Ovary (tissue), 9 donors: ENCODE measurements around the gene TMEM135. TPM values are rescaled to one million over a fixed set of nuclear protein-coding genes. Genes with fewer than 3 reads are reported as not detected.

Experiments used
- DNase-seq, 5 donors: peaks; one replicate each; pipeline ENCODE4 v3.0.0-alpha.2; 2019 to 2020
- H3K27ac ChIP-seq, 2 donors: fragments of 200-600 bp; one replicate each; pipeline versions ENCODE4 v1.5.1 to v1.8.0; 2019 to 2022
- H3K27me3 ChIP-seq: fragments of 200-600 bp; one replicate; pipeline ENCODE4 v1.8.0; 2022
- H3K36me3 ChIP-seq: fragments of 200-600 bp; sonication (generic); one replicate; pipeline ENCODE4 v1.5.1; 2019
- H3K4me1 ChIP-seq: one replicate; pipeline ENCODE4 v1.8.1; 2013; ENCODE audit warnings: mild to moderate bottlenecking, moderate library complexity; ENCODE audit not compliant: insufficient read depth
- H3K4me3 ChIP-seq: fragments of 200-600 bp; sonication (generic); one replicate; pipeline ENCODE4 v1.5.1; 2017
- H3K9me3 ChIP-seq, 2 donors: fragments of 200-600 bp in 1 of 2; sonication (generic) in 1 of 2; one replicate each; pipeline versions ENCODE4 v1.5.1 to v1.8.1; 2013 to 2019; ENCODE audit warnings: mild to moderate bottlenecking in 1 of 2, moderate library complexity in 1 of 2
- CTCF ChIP-seq, 3 donors: fragments of 450-650 bp in 2 of 3; fragments of 200-600 bp in 1 of 3; IDR thresholded peaks; one replicate each; pipeline versions ENCODE4 v1.5.1 to v1.8.0; 2016 to 2022; ENCODE audit warnings: antibody characterized with exemption in 3 of 3, mild to moderate bottlenecking in 1 of 3
- EP300 ChIP-seq: sonication (generic); formaldehyde crosslinking; IDR thresholded peaks from one replicate; pipeline ENCODE4 v1.6.1; 2017; ENCODE audit warnings: antibody characterized with exemption
- POLR2A ChIP-seq: fragments of 450-650 bp; IDR thresholded peaks from one replicate; pipeline ENCODE4 v1.6.1; 2017; ENCODE audit warnings: antibody characterized with exemption, mild to moderate bottlenecking, moderate library complexity
- WGBS, 3 donors: extraction: QIAGEN DNeasy Blood & Tissue Kit in 1 of 3; methylation state at CpG; one replicate each; pipeline versions ENCODE4 v1.1.5 to v1.1.7; 2013 to 2017; 5-methylcytosine and 5-hydroxymethylcytosine counted together
- intact Hi-C, 4 donors: fragments of 100-400 bp; cut with DNase I; formaldehyde crosslinking; loops; one replicate each; pipeline versions ENCODE4 v1.11.0 to v1.15.1; 2022 to 2023
- polyA plus RNA-seq, 2 donors: library from polyadenylated mRNA; stranded (reverse); fragments of 200-250 nt in 1 of 2; fragments of 350-450 nt in 1 of 2; fragmentation: Illumina TruSeq in 1 of 2; extraction: RNeasy Lipid Tissue Mini Kit (QIAGEN cat#74804) in 1 of 2; gene quantifications; one replicate each; pipeline ENCODE4 v1.2.3, GENCODE V29; 2013 to 2014
- total RNA-seq, 7 donors: library from RNA; depleted of rRNA in 2 of 7; stranded (reverse); fragments of >200 nt in 2 of 7; fragmentation: NEBNext Ultra II Directional in 3 of 7; extraction: Animal tissue kit (Norgen Biotek cat#: 25700) in 3 of 7; gene quantifications; one replicate each; pipeline versions ENCODE4 v1.1.0 to v1.2.4, GENCODE V29; 2016 to 2023
- donor health status: DM: no; HTN: no; CAD: no; lungs with moderate emphysema.
- donor health status: DM: no; HTN: no; CAD: no.
- donor health status: Bipolar disorder and iron deficiency.
- donor health status: DM: yes; HTN: yes; CAD: no.
- donor health status: DM: no; HTN: no; CAD: no.
- donor health status: DM: yes; HTN: yes; CAD: no.

The TMEM135 gene
- total and polyA plus RNA-seq, 9 donors, result 8.8 to 24.2 (median 19.6) TPM

GRCh38 chr11:87174870-87175269, 137.1 kb downstream of the TMEM135 start:
- Histone ChIP-seq H3K4me1 (no peaks in the 10 kb centered on the region), H3K27me3 (no peaks in the 10 kb centered on the region), H3K27ac (no peak overlapping the region), H3K4me3 (no peak overlapping the region), H3K36me3 (no peaks in the 10 kb centered on the region), H3K9me3 (no peaks in the 10 kb centered on the region)
- DNase-seq, result no peak
- TF ChIP-seq CTCF (IDR thresholded peaks at IDR 0.05), result no peak
- no peak for TF ChIP-seq POLR2A
- no peak for TF ChIP-seq EP300
- intact Hi-C loops, result no loop called here

- Histone ChIP-seq H3K9me3 (no peaks in the 10 kb centered on the region), H3K27me3 (no peaks in the 10 kb centered on the region), H3K4me3 (no peak overlapping the region), H3K4me1 (no peaks in the 10 kb centered on the region), H3K36me3 (no peaks in the 10 kb centered on the region), H3K27ac (no peak overlapping the region)
- no peak for DNase-seq
- intact Hi-C loops, result no loop called here
- TF ChIP-seq CTCF (IDR thresholded peaks at IDR 0.05) (no peak), POLR2A (no peak), EP300 (no peak)
- WGBS, 3 donors, result 94 to 97% (median 95%) methylated on average over 2 of the region's 2 CpGs
Measured at GRCh38 chr11:87176044-87176443, 138.3 kb downstream of the TMEM135 start.

- intact Hi-C loops, result no loop called here
- H3K27ac ChIP-seq, result no peak overlapping the region
- H3K36me3 ChIP-seq, result no peaks in the 10 kb centered on the region
- no peak for TF ChIP-seq CTCF (IDR thresholded peaks at IDR 0.05)
- no peak for TF ChIP-seq POLR2A
- no peak for TF ChIP-seq EP300
- no peaks in the 10 kb centered on the region for H3K9me3 ChIP-seq
- no peak for DNase-seq
- 29 to 55% (median 47%) methylated on average over 1 of the region's 1 CpG for WGBS, 3 donors
- no peak overlapping the region for H3K4me3 ChIP-seq
- no peaks in the 10 kb centered on the region for H3K4me1 ChIP-seq
- no peaks in the 10 kb centered on the region for H3K27me3 ChIP-seq
Measured at GRCh38 chr11:87179621-87180020, 141.9 kb downstream of the TMEM135 start.

- no peak for TF ChIP-seq POLR2A
- TF ChIP-seq EP300, result no peak
- TF ChIP-seq CTCF (IDR thresholded peaks at IDR 0.05), result no peak
- 43 to 49% (median 46%) methylated on average over 2 of the region's 2 CpGs for WGBS, 3 donors
Measured at GRCh38 chr11:87180742-87181141, 143.0 kb downstream of the TMEM135 start.

GRCh38 chr11:87181143-87181542, 143.4 kb downstream of the TMEM135 start:
- 81 to 86% (median 84%) methylated on average over 3 of the region's 3 CpGs for WGBS, 3 donors
- intact Hi-C loops, result no loop called here
- Histone ChIP-seq H3K36me3 (no peaks in the 10 kb centered on the region), H3K27ac (no peak overlapping the region), H3K27me3 (no peaks in the 10 kb centered on the region), H3K4me1 (no peaks in the 10 kb centered on the region), H3K9me3 (no peaks in the 10 kb centered on the region), H3K4me3 (no peak overlapping the region)
- TF ChIP-seq EP300 (no peak), CTCF (IDR thresholded peaks at IDR 0.05) (no peak), POLR2A (no peak)
- DNase-seq, result no peak

More at GRCh38 chr11:87180742-87181141, 143.0 kb downstream of the TMEM135 start:
- intact Hi-C loops, result no loop called here
- H3K27ac ChIP-seq, result no peak overlapping the region
- H3K4me1 ChIP-seq, result no peaks in the 10 kb centered on the region
- no peaks in the 10 kb centered on the region for H3K27me3 ChIP-seq
- no peaks in the 10 kb centered on the region for H3K9me3 ChIP-seq
- H3K4me3 ChIP-seq, result no peak overlapping the region
- no peaks in the 10 kb centered on the region for H3K36me3 ChIP-seq
- DNase-seq, result no peak
